Activated CD8-positive, alpha-beta T cell treated with anti-CD3 and anti-CD28 coated beads, Interleukin-2, amount 10 ng/mL, durations not matched to agents 7 days and 5 days (primary cell): ENCODE measurements around the gene TBC1D10B. TPM values are rescaled to one million over a fixed set of nuclear protein-coding genes. Genes with fewer than 3 reads are reported as not detected.
"Not testable (repeated sequence)": the region's sequence is repeated elsewhere in the genome, so short reads cannot be mapped to it uniquely, and the experiment has no call there.

Experiments
- ATAC-seq: fragments of 150-1000 bp; cut with Tn5 transposase; one replicate; pipeline ENCODE4 v1.10.0; 2021; ENCODE audit warnings: moderate library complexity
- CTCF ChIA-PET: fragments of 350-600 bp; sonication (Branson Sonifier 250); formaldehyde crosslinking; loops from one replicate; lab custom pipeline; 2021; ENCODE audit warnings: antibody characterized with exemption; lab: Charles Lee
- POLR2A ChIA-PET: fragments of 350-600 bp; sonication (Branson Sonifier 250); formaldehyde crosslinking; loops from one replicate; lab custom pipeline; 2021; ENCODE audit warnings: antibody characterized with exemption; lab: Charles Lee
- DNase-seq: peaks from one replicate; pipeline ENCODE4 v3.0.0-alpha.2; 2020
- H3K27ac Mint-ChIP-seq: one replicate; pipeline ENCODE4 v1.8.0; 2021; ENCODE audit warnings: mild to moderate bottlenecking, mixed read lengths
- H3K27me3 Mint-ChIP-seq: one replicate; pipeline ENCODE4 v1.8.0; 2021; ENCODE audit warnings: low read depth, mixed read lengths
- H3K36me3 Mint-ChIP-seq: one replicate; pipeline ENCODE4 v1.8.0; 2021; ENCODE audit warnings: low read depth, mixed read lengths
- H3K4me1 Mint-ChIP-seq: one replicate; pipeline ENCODE4 v1.8.0; 2021; ENCODE audit warnings: low read depth, mixed read lengths
- H3K4me3 Mint-ChIP-seq: one replicate; pipeline ENCODE4 v1.8.0; 2021; ENCODE audit warnings: mild to moderate bottlenecking, mixed read lengths
- H3K9me3 Mint-ChIP-seq: one replicate; pipeline ENCODE4 v1.8.0; 2022; ENCODE audit warnings: mixed read lengths; ENCODE audit not compliant: insufficient read depth
- total RNA-seq, 2 experiments: library from RNA; stranded (reverse); gene quantifications; one replicate each; pipeline ENCODE4 v1.2.3, GENCODE V29; 2021

Gene TBC1D10B
- total RNA-seq, 2 experiments from 2014 or later: 75.4 to 75.7 TPM

GRCh38 chr16:30353438-30354129 lies 16.7 kb downstream of the TBC1D10B start:
- no peak for DNase-seq
- peaks cover 67% of the 10 kb centered on the region for H3K36me3 Mint-ChIP-seq
- H3K27ac Mint-ChIP-seq: peak overlapping the region; percentile 30
- H3K9me3 Mint-ChIP-seq: no peaks in the 10 kb centered on the region
- ChIA-PET POLR2A (interaction anchor here (0.5 to 2.0 kb wide), 5 partner anchors 9 to 56 kb away, joined by 3 to 7 read pairs (median 4); partner anchors contain the start of gene TBC1D10B), CTCF (interaction anchor here (1.4 to 3.3 kb wide), 4 partner anchors 11 to 76 kb away, joined by 3 to 14 read pairs (median 6); partner anchors contain the start of genes DCTPP1 and TBC1D10B)
- no peaks in the 10 kb centered on the region for H3K27me3 Mint-ChIP-seq
- H3K4me1 Mint-ChIP-seq: peaks cover 75% of the 10 kb centered on the region
- H3K4me3 Mint-ChIP-seq: peak overlapping the region; percentile 95
- ATAC-seq: no peak

GRCh38 chr16:30352488-30353401 lies 17.5 kb downstream of the TBC1D10B start:
- H3K4me1 Mint-ChIP-seq: peaks cover 74% of the 10 kb centered on the region
- no peaks in the 10 kb centered on the region for H3K9me3 Mint-ChIP-seq
- H3K27ac Mint-ChIP-seq: peak overlapping the region; percentile 60
- H3K27me3 Mint-ChIP-seq: no peaks in the 10 kb centered on the region
- peak overlapping the region; percentile 12 for H3K4me3 Mint-ChIP-seq
- ATAC-seq: no peak
- ChIA-PET CTCF (interaction anchor here (3.3 kb wide), 1 partner anchor 18 kb away, joined by 14 read pairs; the partner anchor contains the start of gene TBC1D10B), POLR2A (interaction anchor here (1.2 kb wide), 1 partner anchor 8 kb away, joined by 4 read pairs; no protein-coding TSS in a partner anchor)
- peaks cover 65% of the 10 kb centered on the region for H3K36me3 Mint-ChIP-seq
- DNase-seq: no peak

- ChIA-PET CTCF (no interaction called here), POLR2A (no interaction called here)
- DNase-seq (no peak), ATAC-seq (no peak)
- Mint-ChIP-seq H3K36me3 (peaks cover 56% of the 10 kb centered on the region), H3K27ac (peak overlapping the region; percentile 61), H3K4me3 (no peak overlapping the region), H3K27me3 (no peaks in the 10 kb centered on the region), H3K9me3 (no peaks in the 10 kb centered on the region), H3K4me1 (peaks cover 64% of the 10 kb centered on the region)
Observed at GRCh38 chr16:30351586-30352419, 18.5 kb downstream of the TBC1D10B start.

- peak overlapping the region; percentile 74 for H3K27ac Mint-ChIP-seq
- ChIA-PET POLR2A (no interaction called here), CTCF (no interaction called here)
- H3K27me3 Mint-ChIP-seq: no peaks in the 10 kb centered on the region
- no peaks in the 10 kb centered on the region for H3K9me3 Mint-ChIP-seq
- DNase-seq: no peak
- peaks cover 50% of the 10 kb centered on the region for H3K36me3 Mint-ChIP-seq
- ATAC-seq: no peak
- H3K4me1 Mint-ChIP-seq: peaks cover 57% of the 10 kb centered on the region
- H3K4me3 Mint-ChIP-seq: no peak overlapping the region
Observed at GRCh38 chr16:30351001-30351441, 19.3 kb downstream of the TBC1D10B start.

- H3K27ac Mint-ChIP-seq: peak overlapping the region; percentile 74
- H3K27me3 Mint-ChIP-seq: no peaks in the 10 kb centered on the region
- DNase-seq (peak; percentile 53), ATAC-seq (peak; percentile 42)
- CTCF ChIA-PET: interaction anchor here (0.6 kb wide), 1 partner anchor 59 kb away, joined by 3 read pairs; no protein-coding TSS in a partner anchor
- H3K9me3 Mint-ChIP-seq: no peaks in the 10 kb centered on the region
- H3K36me3 Mint-ChIP-seq: peaks cover 49% of the 10 kb centered on the region
- H3K4me1 Mint-ChIP-seq: peaks cover 50% of the 10 kb centered on the region
- POLR2A ChIA-PET: interaction anchor here (0.6 to 1.5 kb wide), 2 partner anchors 15 to 246 kb away, joined by 3 to 5 read pairs; no protein-coding TSS in a partner anchor
- H3K4me3 Mint-ChIP-seq: no peak overlapping the region
Observed at GRCh38 chr16:30350134-30350871, 20.0 kb downstream of the TBC1D10B start.

GRCh38 chr16:30349675-30350074 lies 20.6 kb downstream of the TBC1D10B start:
- Mint-ChIP-seq H3K9me3 (no peaks in the 10 kb centered on the region), H3K27ac (peak overlapping the region; percentile 63), H3K4me1 (peaks cover 47% of the 10 kb centered on the region), H3K27me3 (no peaks in the 10 kb centered on the region), H3K4me3 (no peak overlapping the region), H3K36me3 (peaks cover 45% of the 10 kb centered on the region)
- ChIA-PET POLR2A (interaction anchor here (0.6 to 1.5 kb wide), 2 partner anchors 14 to 246 kb away, joined by 3 to 5 read pairs; no protein-coding TSS in a partner anchor), CTCF (no interaction called here)
- ATAC-seq (no peak), DNase-seq (no peak)

- H3K9me3 Mint-ChIP-seq: no peaks in the 10 kb centered on the region
- ChIA-PET CTCF (interaction anchor here (0.6 kb wide), 1 partner anchor 267 kb away, joined by 4 read pairs; no protein-coding TSS in a partner anchor), POLR2A (interaction anchor here (1.5 kb wide), 1 partner anchor 14 kb away, joined by 5 read pairs; no protein-coding TSS in a partner anchor)
Observed at GRCh38 chr16:30348929-30349328, 21.4 kb downstream of the TBC1D10B start.

GRCh38 chr16:30348113-30348512 lies 22.2 kb downstream of the TBC1D10B start:
- Mint-ChIP-seq H3K4me3 (no peak overlapping the region), H3K9me3 (no peaks in the 10 kb centered on the region), H3K36me3 (peaks cover 37% of the 10 kb centered on the region), H3K27ac (no peak overlapping the region), H3K27me3 (no peaks in the 10 kb centered on the region), H3K4me1 (peaks cover 34% of the 10 kb centered on the region)
- ChIA-PET CTCF (no interaction called here), POLR2A (no interaction called here)
- ATAC-seq (no peak), DNase-seq (no peak)

More at GRCh38 chr16:30348929-30349328, 21.4 kb downstream of the TBC1D10B start:
- peaks cover 41% of the 10 kb centered on the region for H3K4me1 Mint-ChIP-seq
- no peak for ATAC-seq
- peak overlapping the region; percentile 66 for H3K27ac Mint-ChIP-seq
- no peak for DNase-seq
- H3K4me3 Mint-ChIP-seq: no peak overlapping the region
- H3K36me3 Mint-ChIP-seq: peaks cover 38% of the 10 kb centered on the region
- H3K27me3 Mint-ChIP-seq: no peaks in the 10 kb centered on the region

GRCh38 chr16:30346286-30346685 lies 24.0 kb downstream of the TBC1D10B start:
- ChIA-PET POLR2A (interaction anchor here (0.6 kb wide), 1 partner anchor 100 kb away, joined by 3 read pairs; no protein-coding TSS in a partner anchor), CTCF (no interaction called here)
- peaks cover 27% of the 10 kb centered on the region for H3K4me1 Mint-ChIP-seq
- H3K36me3 Mint-ChIP-seq: peaks cover 19% of the 10 kb centered on the region
- DNase-seq: no peak
- no peaks in the 10 kb centered on the region for H3K27me3 Mint-ChIP-seq
- H3K9me3 Mint-ChIP-seq: no peaks in the 10 kb centered on the region
- H3K4me3 Mint-ChIP-seq: no peak overlapping the region
- ATAC-seq: no peak
- no peak overlapping the region for H3K27ac Mint-ChIP-seq

- H3K27ac Mint-ChIP-seq, H3K9me3 Mint-ChIP-seq, H3K36me3 Mint-ChIP-seq, CTCF ChIA-PET, ATAC-seq, DNase-seq, H3K4me3 Mint-ChIP-seq, H3K27me3 Mint-ChIP-seq: not testable (repeated sequence)
- H3K4me1 Mint-ChIP-seq: peaks cover 18% of the 10 kb centered on the region
- POLR2A ChIA-PET: interaction anchor here (0.7 kb wide), 1 partner anchor 11 kb away, joined by 3 read pairs; the partner anchor contains the start of gene CD2BP2
Observed at GRCh38 chr16:30343491-30343820, 26.8 kb downstream of the TBC1D10B start.
